ENCODE data around the gene TRAPPC4.

GRCh38 chr11:119057000-119057769 is 38.6 kb downstream of the TRAPPC4 start, which contains the start of gene HYOU1:
- TF ChIP-seq CTCF (IDR thresholded peaks at IDR 0.05; ENCODE audit: insufficient read depth, low read length) = no peak
- TF ChIP-seq POLR2AphosphoS5 (IDR thresholded peaks at IDR 0.05; ENCODE audit: low read depth) = peak; percentile 82
- peak; percentile 34; the same call in 1 of the 2 replicates for TF ChIP-seq GABPA (IDR thresholded peaks at IDR 0.05; ENCODE audit: low read depth)
- peak; percentile 41 for TF ChIP-seq REST (IDR thresholded peaks at IDR 0.05; ENCODE audit: insufficient replicate concordance, low read depth)
- no peak for TF ChIP-seq SPI1 (IDR thresholded peaks at IDR 0.05; ENCODE audit: borderline replicate concordance, low read depth)

All from HL-60 (cell line).